HUES6 (cell line): ENCODE results near the gene GPX5.
A peak's percentile ranks its signal among the peaks of the same experiment; 100 is the strongest.

ENCODE experiments used
- H3K27ac ChIP-seq: 2 replicates; pipeline ENCODE4 v1.7.0; 2013; ENCODE audit warnings: low read depth, mild to moderate bottlenecking, low read length, inconsistent platforms
- H3K27me3 ChIP-seq: 2 replicates; pipeline ENCODE4 v1.6.1; 2013; ENCODE audit warnings: low read length; ENCODE audit not compliant: control insufficient read depth, insufficient read depth
- H3K36me3 ChIP-seq: 2 replicates; pipeline ENCODE4 v1.6.1; 2013; ENCODE audit warnings: low read length; ENCODE audit not compliant: control insufficient read depth, insufficient read depth
- H3K4me1 ChIP-seq: 2 replicates; pipeline ENCODE4 v1.6.1; 2013; ENCODE audit warnings: low read length; ENCODE audit not compliant: control insufficient read depth, insufficient read depth
- H3K4me3 ChIP-seq: 2 replicates; pipeline ENCODE4 v1.5.1; 2013; ENCODE audit warnings: low read depth, low read length
- H3K9ac ChIP-seq: one replicate; pipeline ENCODE4 v1.6.1; 2013; ENCODE audit warnings: mild to moderate bottlenecking, low read length
- H3K9me3 ChIP-seq: 2 replicates; pipeline ENCODE4 v1.6.1; 2013; ENCODE audit warnings: low read depth, low read length; ENCODE audit not compliant: control insufficient read depth, insufficient read depth

Gene GPX5

GRCh38 chr6:28517964-28518363, 7.7 kb upstream of the GPX5 start:
- Histone ChIP-seq H3K4me3 (no peak overlapping the region), H3K9me3 (no peaks in the 10 kb centered on the region), H3K36me3 (no peaks in the 10 kb centered on the region), H3K4me1 (no peaks in the 10 kb centered on the region), H3K27ac (no peak overlapping the region), H3K9ac (no peak overlapping the region), H3K27me3 (peaks cover 5% of the 10 kb centered on the region)

- Histone ChIP-seq H3K27me3 (peaks cover 4% of the 10 kb centered on the region; the same call in 1 of the 2 replicates), H3K36me3 (no peaks in the 10 kb centered on the region), H3K27ac (no peak overlapping the region), H3K9me3 (no peaks in the 10 kb centered on the region), H3K4me3 (no peak overlapping the region), H3K9ac (no peak overlapping the region), H3K4me1 (peaks cover 9% of the 10 kb centered on the region; the same call in 1 of the 2 replicates)
These were observed 3.0 kb upstream of the GPX5 start for GRCh38 chr6:28522594-28523240.

GRCh38 chr6:28523241-28523622, 2.4 kb upstream of the GPX5 start:
- Histone ChIP-seq H3K36me3 (no peaks in the 10 kb centered on the region), H3K27me3 (no peaks in the 10 kb centered on the region; the same call in 1 of the 2 replicates), H3K27ac (no peak overlapping the region), H3K4me3 (no peak overlapping the region), H3K4me1 (peaks cover 9% of the 10 kb centered on the region; the same call in 1 of the 2 replicates), H3K9ac (no peak overlapping the region), H3K9me3 (no peaks in the 10 kb centered on the region)

- H3K4me1 ChIP-seq, result peaks cover 20% of the 10 kb centered on the region
- no peak overlapping the region for H3K4me3 ChIP-seq
- H3K27ac ChIP-seq, result no peak overlapping the region
- H3K36me3 ChIP-seq, result no peaks in the 10 kb centered on the region
- no peak overlapping the region for H3K9ac ChIP-seq
- no peaks in the 10 kb centered on the region; the same call in 1 of the 2 replicates for H3K27me3 ChIP-seq
- H3K9me3 ChIP-seq, result no peaks in the 10 kb centered on the region
These were observed 5.1 kb downstream of the GPX5 start for GRCh38 chr6:28530777-28531176.

- Histone ChIP-seq H3K36me3 (no peaks in the 10 kb centered on the region), H3K4me1 (peaks cover 18% of the 10 kb centered on the region), H3K9ac (no peak overlapping the region), H3K27me3 (no peaks in the 10 kb centered on the region), H3K4me3 (no peak overlapping the region), H3K9me3 (no peaks in the 10 kb centered on the region), H3K27ac (no peak overlapping the region)
These were observed 5.9 kb downstream of the GPX5 start for GRCh38 chr6:28531479-28532128.

GRCh38 chr6:28534306-28534705, 8.6 kb downstream of the GPX5 start:
- Histone ChIP-seq H3K27ac (no peak overlapping the region), H3K36me3 (no peaks in the 10 kb centered on the region), H3K9ac (no peak overlapping the region), H3K27me3 (no peaks in the 10 kb centered on the region), H3K4me1 (peaks cover 18% of the 10 kb centered on the region), H3K9me3 (no peaks in the 10 kb centered on the region), H3K4me3 (no peak overlapping the region)

GRCh38 chr6:28534875-28535274, 9.2 kb downstream of the GPX5 start:
- peaks cover 18% of the 10 kb centered on the region for H3K4me1 ChIP-seq
- no peak overlapping the region for H3K4me3 ChIP-seq
- no peak overlapping the region for H3K9ac ChIP-seq
- no peaks in the 10 kb centered on the region for H3K9me3 ChIP-seq
- no peaks in the 10 kb centered on the region for H3K36me3 ChIP-seq
- no peak overlapping the region for H3K27ac ChIP-seq
- H3K27me3 ChIP-seq, result no peaks in the 10 kb centered on the region

- peak overlapping the region; percentile 71 for H3K9ac ChIP-seq
- no peaks in the 10 kb centered on the region for H3K9me3 ChIP-seq
- no peaks in the 10 kb centered on the region for H3K36me3 ChIP-seq
- no peaks in the 10 kb centered on the region for H3K27me3 ChIP-seq
- peak overlapping the region; percentile 80 for H3K4me3 ChIP-seq
- 0 out of 2 replicates have a peak overlapping the region, but pooled peaks have one; percentile 12 for H3K27ac ChIP-seq
- H3K4me1 ChIP-seq, result peaks cover 5% of the 10 kb centered on the region
These were observed 11.4 kb downstream of the GPX5 start for GRCh38 chr6:28537065-28537464.

- no peaks in the 10 kb centered on the region for H3K36me3 ChIP-seq
- H3K27me3 ChIP-seq, result no peaks in the 10 kb centered on the region
- H3K9me3 ChIP-seq, result no peaks in the 10 kb centered on the region
- H3K4me3 ChIP-seq, result peak overlapping the region; percentile 80
- H3K27ac ChIP-seq, result no peak overlapping the region
- H3K4me1 ChIP-seq, result peaks cover 5% of the 10 kb centered on the region; the same call in 1 of the 2 replicates
- peak overlapping the region; percentile 71 for H3K9ac ChIP-seq
These were observed 11.9 kb downstream of the GPX5 start for GRCh38 chr6:28537509-28538140.

- H3K27ac ChIP-seq, result 0 out of 2 replicates have a peak overlapping the region, but pooled peaks have one; percentile 2
- no peaks in the 10 kb centered on the region for H3K9me3 ChIP-seq
- H3K4me3 ChIP-seq, result peak overlapping the region; percentile 69
- H3K4me1 ChIP-seq, result no peaks in the 10 kb centered on the region
- H3K27me3 ChIP-seq, result no peaks in the 10 kb centered on the region
- H3K9ac ChIP-seq, result peak overlapping the region; percentile 59
- no peaks in the 10 kb centered on the region for H3K36me3 ChIP-seq
These were observed 16.3 kb downstream of the GPX5 start for GRCh38 chr6:28541996-28542395.
